Measurements from ENCODE around the gene AHNAK2.

Gene AHNAK2

DNA sequence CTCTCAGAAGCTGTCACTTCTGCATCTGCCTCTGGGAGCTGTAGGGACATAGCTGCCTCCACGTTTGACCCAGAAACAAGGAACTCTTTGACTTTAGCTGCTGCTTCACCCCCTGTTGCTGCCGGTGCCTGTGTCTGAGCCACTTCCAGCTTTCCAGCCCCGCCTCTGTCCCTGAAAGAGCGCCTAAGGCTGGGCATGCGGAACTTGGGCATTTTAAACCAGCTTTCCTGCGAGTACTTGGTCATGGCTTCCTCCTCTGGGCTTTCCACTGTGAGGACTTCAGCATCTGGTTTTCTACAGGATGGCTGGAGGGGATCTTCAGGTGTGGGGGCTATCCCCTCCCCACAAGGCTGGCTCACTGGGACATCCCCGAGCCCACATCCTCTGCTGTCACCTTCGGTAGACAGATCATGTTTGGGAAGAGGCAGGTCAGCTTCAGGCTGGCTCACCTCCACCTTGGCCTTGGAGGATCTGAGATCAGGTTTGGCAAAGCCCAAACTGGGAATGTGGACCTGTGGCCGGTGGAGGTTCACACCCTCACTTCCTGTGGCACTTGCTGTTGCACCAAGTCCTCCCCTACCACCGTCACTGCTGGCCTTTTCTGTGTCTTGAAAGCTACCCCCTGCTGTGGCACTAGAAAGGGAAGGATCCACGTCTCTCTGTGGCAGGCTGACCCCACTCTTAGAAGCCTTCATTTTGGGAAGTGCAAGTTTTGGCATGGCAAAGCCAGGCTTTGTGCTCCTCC lies 38.3 kb downstream of the AHNAK2 start:
- DNase-seq (ENCODE audit: low read depth in 2 of 2) = no peak

DNA sequence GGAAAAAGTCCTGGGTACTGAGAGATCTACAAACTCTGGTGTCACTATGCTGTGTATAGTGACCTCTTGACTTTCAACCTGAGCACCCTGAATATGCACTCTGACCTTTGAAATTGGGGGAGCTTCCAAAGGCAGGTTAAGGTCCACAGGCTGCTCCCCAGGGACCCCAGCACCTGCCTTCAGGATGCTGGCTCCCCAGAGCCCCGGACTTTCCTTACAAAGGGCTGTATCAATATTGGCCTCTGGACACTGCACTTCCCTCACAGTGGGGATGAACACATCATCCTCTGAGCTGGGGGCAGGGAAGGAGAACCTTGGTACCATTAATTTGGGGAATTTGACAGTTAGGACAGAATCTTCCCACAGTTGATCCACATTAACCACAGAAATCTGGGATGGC lies 39.2 kb downstream of the AHNAK2 start:
- no peak for DNase-seq (ENCODE audit: low read depth in 2 of 2)

DNA sequence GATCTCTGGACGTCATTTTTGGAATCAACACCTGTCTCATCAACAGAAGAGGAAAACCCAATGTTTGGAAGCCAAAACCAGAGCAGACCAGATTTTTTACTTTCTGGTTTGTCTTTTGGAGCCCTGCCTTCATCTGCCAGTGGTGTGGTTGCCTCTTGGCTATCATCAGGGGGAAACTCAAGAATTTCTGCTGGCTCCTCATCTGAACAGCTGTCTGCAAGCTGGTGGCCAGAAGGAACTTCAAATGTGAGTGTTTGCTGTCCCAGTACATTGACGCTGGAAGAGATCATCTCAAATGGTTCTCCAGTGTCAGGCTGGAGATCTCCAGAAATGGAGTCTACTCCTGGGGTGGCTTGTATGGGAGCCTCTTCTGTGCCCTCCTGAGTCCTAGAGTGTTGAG lies 39.7 kb downstream of the AHNAK2 start:
- DNase-seq (ENCODE audit: low read depth in 2 of 2) = no peak

DNA sequence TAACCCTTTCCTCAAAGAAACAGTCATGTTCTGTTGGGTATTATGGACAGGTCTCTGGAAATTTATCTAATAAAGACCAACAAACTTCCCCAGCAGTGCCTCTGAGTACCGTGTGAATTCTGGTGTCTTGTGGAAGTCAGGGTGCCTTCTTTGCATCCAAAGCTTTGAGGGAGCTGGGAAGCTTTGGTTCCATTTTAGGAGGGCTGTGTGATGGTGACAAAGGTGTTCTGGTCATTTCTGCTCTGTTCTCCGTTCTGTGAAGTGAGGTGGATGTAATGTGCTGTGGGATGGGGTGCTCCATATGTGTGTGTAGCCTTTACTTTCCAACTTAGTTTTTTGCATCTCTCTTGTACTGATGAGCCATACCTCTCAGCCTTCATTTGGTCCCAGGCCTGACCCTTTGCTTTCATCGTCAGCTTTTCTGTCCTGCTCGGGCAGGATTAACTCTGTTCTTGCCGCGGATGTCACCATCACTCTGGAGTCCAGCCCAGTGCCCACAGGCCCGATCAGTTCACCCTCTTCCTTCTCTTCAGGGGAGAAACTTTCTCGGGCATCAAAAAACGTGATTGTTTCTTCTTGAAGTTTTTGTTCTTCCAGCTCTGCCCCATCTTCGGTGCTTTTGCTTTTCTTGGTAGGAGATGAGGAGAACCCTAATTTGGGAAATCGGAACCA lies 40.3 kb downstream of the AHNAK2 start:
- no peak for DNase-seq (ENCODE audit: low read depth in 2 of 2)

DNA sequence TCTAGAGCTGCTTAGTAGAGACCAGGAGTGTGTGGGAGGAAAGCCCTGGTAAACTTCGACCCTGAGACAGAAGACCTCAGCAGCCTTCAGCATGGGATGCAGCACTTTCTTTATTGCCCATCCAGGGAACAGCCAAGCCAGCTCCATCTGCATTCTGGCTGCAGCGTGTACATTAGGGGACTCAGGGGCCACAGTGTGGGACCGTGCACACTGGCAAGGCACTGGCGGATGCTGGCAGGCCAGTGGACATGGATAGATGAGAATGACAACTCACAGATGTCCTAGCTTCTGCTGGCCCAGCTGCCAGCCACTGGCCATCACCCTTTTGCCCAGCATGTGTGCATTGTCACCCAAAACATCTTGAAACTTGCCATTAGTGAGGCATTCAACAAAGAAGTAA lies 41.0 kb downstream of the AHNAK2 start:
- no peak for DNase-seq (ENCODE audit: low read depth in 2 of 2)

DNA sequence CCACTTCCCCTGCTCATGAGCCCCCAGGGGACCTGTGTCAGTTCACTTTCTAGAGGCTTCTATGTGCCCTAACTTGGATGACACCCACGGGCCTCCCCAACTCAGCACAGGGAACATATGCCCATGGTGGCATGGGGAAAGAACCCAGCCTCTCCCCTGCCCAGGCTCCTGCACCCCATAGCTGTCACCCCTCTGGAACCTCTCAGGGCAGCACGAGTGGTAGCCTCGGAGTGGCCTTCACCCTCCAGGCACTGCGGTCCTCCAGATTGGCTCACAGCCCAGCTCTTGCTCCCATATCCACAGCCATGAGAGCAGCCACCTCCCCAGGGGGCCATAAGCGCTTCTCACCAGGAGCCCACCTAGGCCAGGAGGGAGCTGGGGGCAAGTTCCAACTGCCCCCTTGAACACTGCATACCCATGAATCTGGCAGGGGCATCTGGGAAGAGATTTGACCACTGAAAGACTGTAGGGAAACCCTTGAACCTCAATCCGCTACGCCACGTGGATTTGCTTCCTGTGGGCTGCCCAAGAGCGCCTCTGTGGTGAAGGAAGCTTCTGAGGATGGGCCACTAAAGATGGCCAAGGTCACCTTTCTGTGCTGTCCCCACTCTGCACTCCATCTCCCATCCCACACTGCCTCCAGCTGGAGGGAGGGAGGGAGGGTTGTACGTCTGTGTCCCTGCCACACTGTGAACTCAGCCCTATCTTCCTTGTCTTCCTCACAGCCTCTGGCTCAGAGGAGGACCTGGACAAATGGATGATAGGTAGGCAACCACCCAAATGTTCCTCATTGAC lies 41.6 kb downstream of the AHNAK2 start:
- DNase-seq (ENCODE audit: low read depth in 2 of 2) = no peak

DNA sequence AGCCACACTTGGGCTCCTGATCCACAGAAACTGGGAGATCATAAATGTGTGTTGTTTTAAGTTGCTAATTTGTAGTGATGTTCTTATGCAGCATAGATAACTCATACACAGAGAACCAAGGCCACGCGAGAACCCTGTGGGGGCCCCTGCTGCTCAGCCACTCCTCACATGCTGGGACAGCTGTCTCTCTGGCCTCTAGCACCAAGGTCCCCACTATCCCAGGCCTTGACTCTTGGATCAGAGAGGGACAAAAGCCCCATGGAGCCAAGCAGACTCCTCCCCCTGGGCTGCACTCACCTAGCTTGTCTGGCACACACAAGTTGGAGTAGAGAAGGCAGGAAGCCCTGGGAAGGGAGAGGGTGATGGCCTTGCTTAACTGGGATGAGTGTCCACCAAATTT lies 42.2 kb downstream of the AHNAK2 start:
- no peak for DNase-seq (ENCODE audit: low read depth in 2 of 2)

DNA sequence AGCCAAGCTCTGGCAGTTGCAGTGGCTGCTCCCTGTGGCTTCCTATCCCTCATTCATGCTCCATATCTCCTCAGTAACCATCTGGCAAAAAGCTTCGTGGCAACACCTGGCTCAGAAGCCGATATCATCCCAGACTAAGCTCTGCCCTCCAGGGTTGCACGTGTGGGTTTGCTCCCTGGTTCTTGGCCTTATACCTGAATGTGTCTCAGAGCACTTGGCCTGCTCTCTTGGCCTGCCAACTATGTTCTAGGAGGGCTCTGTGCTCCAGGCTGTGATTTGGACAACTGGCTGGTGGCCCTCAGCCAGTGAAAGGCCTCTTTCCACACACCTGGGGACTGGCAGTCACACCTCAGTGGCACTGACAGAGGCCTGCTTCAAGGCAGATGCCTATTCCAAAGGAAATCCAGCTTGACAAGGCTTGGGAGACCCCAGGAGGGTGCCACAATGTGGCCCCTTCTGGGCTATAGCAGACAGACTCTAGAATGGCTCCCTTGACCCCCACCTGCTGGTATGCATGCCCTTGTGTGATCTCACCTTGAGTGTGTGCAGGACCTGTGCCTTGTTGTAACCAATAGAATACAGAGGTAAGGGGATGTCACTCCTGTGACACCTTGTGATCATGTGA lies 43.0 kb downstream of the AHNAK2 start:
- DNase-seq (ENCODE audit: low read depth in 2 of 2) = no peak

DNA sequence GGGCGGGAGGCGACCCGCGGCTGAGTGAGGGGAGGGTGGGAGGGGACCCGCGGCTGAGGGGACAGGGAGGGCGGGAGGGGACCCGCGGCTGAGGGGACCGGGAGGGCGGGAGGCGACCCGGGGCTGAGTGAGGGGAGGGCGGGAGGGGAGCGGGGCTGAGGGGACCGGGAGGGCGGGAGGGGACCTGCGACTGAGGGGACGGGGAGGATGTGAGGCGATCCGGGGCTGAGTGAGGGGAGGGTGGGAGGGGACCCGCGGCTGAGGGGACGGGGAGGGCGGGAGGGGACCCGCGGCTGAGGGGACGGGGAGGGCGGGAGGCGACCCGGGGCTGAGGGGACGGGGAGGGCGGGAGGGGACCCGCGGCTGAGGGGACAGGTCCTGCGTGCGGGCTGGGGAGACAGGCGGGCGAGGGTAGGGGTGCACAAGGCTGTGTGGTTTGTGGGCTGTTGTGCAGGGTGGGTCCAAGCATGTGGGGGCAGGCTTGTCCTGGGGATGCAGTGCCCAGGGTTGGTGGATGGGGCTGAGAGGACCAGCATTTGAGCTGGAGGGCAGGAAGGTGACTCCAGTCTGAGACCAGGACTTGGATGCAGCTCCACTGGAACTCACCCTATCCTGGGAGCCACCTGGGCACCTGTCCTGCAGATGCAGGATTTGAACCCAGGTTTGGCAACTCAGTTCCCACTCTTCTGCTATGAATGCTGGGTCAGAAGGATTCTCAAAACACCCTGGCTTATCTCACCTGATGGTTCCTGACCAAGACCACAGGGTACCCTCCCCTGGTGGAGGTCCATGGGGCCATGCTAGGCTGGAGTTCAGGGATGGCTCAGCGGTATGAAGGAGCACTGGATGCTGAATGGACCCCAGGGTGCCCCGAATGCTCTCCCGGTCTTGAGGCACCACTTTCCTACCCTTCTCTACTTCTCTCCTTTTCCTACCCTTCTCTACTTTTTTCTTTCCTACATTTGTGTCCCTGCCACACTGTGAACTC lies 44.1 kb downstream of the AHNAK2 start:
- no peak for DNase-seq (ENCODE audit: low read depth in 2 of 2)

DNA sequence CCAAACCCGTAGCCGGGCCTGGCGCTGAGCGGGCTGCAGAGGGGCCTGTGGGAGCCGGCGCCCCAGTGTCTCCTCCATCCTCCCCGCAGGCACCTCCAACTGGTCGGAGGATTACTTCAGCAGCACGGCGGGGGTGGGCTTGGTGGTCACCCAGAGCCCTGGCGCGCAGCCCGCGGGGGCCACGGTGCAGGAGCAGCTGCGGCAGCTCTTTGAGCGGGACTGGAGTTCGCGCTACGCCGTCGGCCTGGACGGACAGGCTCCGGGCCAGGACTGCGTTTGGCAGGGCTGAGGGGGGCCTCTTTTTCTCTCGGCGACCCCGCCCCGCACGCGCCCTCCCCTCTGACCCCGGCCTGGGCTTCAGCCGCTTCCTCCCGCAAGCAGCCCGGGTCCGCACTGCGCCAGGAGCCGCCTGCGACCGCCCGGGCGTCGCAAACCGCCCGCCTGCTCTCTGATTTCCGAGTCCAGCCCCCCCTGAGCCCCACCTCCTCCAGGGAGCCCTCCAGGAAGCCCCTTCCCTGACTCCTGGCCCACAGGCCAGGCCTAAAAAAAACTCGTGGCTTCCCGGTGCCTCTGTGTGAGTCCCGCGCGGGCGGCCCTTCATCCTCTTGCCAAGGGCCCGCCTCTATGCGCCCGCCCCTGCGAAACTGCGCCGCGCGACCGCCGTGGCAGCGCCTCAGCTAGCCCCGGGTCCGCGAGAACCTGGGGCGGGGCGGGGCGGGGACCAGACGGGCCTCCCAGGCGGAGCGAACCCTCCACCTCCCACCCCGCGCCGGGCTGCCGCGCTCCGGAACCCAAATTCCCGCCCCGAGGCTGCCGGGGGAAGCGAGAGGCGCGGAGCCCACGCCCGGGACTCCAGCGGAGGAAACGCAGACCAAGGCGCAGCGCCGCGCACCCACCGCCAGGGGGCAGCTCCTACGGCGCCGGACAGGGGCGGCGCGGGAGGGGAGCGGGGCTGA lies 45.2 kb downstream of the AHNAK2 start:
- peak; percentile 80 to 86 for DNase-seq (ENCODE audit: low read depth in 2 of 2)

DNA sequence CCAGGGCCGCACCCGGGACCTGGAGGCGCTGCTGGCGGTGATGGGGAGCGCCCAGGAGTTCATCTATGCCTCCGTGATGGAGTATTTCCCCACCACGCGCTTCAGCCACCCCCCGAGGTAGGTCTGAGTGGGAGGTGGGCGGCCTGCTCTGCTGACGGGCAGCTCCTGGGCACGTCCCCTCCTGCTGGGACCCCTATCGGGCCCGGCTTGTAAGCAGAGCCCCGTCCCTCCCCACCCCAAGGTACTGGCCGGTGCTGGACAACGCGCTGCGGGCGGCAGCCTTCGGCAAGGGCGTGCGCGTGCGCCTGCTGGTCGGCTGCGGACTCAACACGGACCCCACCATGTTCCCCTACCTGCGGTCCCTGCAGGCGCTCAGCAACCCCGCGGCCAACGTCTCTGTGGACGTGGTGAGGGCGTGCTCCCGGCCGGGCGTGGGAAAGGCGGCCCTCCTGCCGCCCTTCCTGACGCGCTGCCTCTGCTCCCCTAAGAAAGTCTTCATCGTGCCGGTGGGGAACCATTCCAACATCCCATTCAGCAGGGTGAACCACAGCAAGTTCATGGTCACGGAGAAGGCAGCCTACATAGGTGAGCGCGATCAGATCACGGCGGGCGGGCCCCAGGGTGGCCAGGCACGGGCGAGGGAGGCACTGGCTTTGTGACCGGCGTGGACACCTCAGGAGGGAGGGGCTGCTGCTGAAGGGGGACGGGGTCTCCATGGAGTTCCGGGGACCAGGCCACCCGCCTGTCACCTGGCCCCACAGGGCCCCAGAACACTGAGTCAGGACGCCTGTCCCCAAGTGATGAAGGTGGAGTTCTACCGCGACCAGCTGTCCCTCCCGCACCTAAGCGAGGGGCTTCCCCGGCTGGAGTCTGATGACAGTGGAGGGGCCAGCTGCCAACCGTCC lies 46.2 kb downstream of the AHNAK2 start:
- DNase-seq (ENCODE audit: low read depth in 2 of 2) = no peak

DNA sequence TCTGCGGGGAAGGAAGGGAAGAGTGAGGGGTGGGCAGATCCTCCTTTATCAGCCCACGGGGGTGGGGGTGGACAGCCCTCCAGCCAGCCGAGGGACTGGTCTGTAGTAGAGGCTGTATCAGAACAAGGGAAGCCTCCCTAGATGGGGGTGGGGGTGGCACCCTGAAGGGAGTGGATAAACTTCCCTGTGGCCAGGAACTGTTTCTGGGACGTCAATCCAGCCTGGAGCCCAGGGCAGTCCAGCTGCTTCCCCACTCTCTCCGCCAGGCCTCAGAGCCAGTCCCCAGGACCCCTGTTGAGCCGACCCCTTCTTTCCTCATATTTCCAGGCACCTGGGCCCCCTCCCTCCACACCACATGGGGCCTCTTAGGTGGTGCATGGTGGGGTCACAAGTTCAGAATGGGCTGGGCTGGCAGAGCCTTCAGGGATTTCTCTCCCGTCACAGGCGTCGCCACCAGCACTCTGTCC lies 46.8 kb downstream of the AHNAK2 start:
- no peak for DNase-seq (ENCODE audit: low read depth in 2 of 2)

DNA sequence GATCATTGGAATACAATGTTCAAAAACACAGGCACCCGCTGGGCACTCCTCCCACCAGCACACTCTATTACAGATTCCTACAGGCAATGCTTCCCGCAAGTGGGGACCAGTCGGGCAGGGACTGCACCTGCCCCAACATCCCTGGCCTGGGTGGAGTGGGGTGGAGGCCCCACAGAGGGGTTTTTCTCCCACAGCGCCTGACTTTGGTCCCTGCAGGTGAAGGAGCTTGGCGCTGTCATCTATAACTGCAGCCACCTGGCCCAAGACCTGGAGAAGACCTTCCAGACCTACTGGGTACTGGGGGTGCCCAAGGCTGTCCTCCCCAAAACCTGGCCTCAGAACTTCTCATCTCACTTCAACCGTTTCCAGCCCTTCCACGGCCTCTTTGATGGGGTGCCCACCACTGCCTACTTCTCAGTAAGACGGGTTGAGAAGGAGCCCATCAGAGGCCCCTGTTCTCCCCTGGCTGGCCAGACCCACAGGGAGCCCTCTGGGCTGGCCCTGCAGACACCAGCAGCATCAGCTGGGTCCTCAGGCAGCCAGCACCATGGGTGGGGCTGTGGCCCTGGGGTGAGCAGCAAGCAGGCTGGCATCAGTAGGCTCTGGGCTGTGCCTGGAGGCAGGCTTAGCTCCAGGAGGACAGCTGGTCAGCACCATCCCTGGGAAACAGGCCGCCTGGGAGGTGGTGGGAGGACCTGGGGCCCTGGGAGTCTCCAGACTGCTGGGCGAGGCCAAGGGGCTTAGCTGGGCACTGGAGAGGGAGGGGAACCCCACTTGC lies 47.5 kb downstream of the AHNAK2 start:
- DNase-seq (ENCODE audit: low read depth in 2 of 2) = no peak

DNA sequence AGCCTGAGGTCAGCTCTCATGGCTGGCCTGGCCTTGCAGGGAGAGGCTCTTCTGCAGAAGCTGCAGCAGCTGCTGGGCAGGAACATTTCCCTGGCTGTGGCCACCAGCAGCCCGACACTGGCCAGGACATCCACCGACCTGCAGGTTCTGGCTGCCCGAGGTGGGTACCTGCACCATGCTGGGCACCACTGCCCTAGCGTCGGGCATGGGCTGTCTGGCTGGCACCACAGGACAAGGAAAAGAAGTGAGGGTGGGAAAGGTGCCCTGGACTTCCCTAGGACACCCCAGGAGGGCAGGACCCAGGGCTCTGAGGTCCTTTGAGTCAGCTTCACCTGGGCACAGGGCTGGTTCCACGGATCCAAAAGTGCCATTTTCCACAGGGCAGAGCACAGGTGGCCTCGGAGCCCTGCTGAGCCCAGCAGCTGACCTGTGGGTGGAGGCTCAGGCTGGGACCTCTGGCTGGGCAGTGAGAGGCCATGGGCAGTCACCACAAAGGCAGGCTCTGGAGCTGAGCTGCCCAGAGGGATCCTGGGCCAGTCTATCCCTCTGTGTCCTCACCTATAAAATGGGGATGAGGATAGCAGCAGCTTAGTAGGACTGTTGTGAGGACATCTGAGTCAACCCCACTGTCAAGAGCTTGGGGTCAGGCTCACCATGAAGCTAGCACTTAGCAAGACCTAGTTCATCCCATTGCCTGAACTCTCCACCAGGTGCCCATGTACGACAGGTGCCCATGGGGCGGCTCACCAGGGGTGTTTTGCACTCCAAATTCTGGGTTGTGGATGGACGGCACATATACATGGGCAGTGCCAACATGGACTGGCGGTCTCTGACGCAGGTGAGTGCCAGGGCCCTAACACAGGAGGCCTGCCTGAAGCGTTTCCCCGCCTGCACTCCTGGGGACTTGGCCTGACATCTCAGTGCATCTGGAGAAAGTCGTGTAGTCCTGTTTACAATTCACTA lies 48.6 kb downstream of the AHNAK2 start:
- DNase-seq (ENCODE audit: low read depth in 2 of 2) = no peak

DNA sequence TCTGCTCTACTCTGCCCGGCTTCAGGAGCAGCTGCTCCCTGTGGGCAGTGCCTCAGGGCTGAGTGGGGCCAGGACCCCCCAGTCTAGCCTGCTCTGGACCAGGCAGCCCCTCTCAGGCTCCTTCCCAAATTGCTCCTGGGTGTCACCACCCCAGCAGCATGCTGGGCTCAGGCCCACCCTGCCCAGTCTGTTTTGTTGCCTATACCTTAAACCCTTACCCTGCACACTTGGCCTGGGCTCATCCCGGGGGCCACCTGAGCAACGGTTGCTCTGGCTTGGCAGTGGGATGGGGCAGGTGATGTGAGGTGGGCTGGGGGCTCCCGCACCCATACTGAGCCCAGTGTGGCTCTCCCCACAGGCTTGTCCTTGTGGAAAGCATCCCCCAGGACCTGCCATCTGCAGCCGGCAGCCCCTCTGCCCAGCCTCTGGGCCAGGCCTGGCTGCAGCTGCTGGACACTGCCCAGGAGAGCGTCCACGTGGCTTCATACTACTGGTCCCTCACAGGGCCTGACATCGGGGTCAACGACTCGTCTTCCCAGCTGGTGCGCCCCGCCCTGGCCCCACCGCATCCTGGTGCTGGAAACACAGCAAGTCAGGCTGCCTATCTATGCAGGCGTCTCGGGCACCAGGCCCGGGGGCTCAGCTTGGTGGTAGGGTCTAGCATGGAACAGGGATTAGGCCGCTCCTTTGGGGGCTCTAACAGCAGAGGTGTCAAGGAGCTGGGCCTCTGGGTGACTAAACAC lies 49.6 kb downstream of the AHNAK2 start:
- no peak for DNase-seq (ENCODE audit: low read depth in 2 of 2)

DNA sequence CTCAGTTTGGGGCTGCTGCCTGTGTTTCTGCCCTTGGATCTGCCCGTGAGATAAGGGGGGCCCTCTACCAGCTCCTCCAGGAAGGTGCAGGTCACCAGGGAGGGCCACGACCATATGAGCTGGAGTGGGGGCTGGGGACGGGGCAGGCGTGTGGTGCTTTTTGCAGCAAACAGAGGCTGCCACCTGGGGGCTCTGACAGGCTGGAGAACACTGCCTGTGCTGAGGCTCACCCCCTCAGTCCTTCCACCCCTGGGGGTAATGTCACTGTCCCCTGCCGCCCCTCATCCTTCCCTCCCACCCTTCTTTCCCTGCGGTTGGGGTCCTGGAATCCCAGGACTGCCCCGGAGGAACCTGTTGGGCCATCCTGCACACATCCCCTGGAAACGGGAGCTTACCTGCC lies 50.3 kb downstream of the AHNAK2 start:
- no peak for DNase-seq (ENCODE audit: low read depth in 2 of 2)

All from stimulated activated CD4-positive, alpha-beta T cell treated with anti-CD3 and anti-CD28 coated beads, Interleukin-4, amount 100 ng/mL, for 48 hours (primary cell).